Fibroblast of lung (primary cell): ENCODE measurements around the gene ITLN2. TPM values are rescaled to one million over a fixed set of nuclear protein-coding genes. Genes with fewer than 3 reads are reported as not detected.

Experiments used
- DNase-seq, 2 donors: peaks; one replicate each; pipeline versions ENCODE4 v3.0.0 to v3.0.0-alpha.2; 2010; ENCODE audit warnings: low read depth in 2 of 2
- H2AFZ ChIP-seq: 2 replicates; pipeline ENCODE4 v1.5.1; 2012; ENCODE audit warnings: low read length, control low read depth, inconsistent platforms
- H3K27ac ChIP-seq: 2 replicates; pipeline ENCODE4 v1.5.1; 2011; ENCODE audit warnings: low read length, control low read depth; ENCODE audit not compliant: insufficient read depth
- H3K27me3 ChIP-seq: 2 replicates; pipeline ENCODE4 v1.5.1; 2011; ENCODE audit warnings: mild to moderate bottlenecking, low read length; ENCODE audit not compliant: control insufficient read depth, insufficient read depth
- H3K36me3 ChIP-seq: 2 replicates; pipeline ENCODE4 v1.5.1; 2011; ENCODE audit warnings: low read length; ENCODE audit not compliant: control insufficient read depth, insufficient read depth
- H3K4me1 ChIP-seq: 2 replicates; pipeline ENCODE4 v1.5.1; 2011; ENCODE audit warnings: low read length; ENCODE audit not compliant: control insufficient read depth, insufficient read depth; ENCODE audit errors: extremely low read depth
- H3K4me2 ChIP-seq: 2 replicates; pipeline ENCODE4 v1.5.1; 2011; ENCODE audit warnings: low read length, control low read depth; ENCODE audit not compliant: insufficient read depth; ENCODE audit errors: extremely low read depth
- H3K4me3 ChIP-seq, 4 experiments: fragments of 200-600 bp in 1 of 4; sonication (generic) in 1 of 4; replicated peaks in 1 of 4; 2 replicates each; pipeline ENCODE4 v1.5.1; 2011 to 2016; ENCODE audit warnings: low read length in 4 of 4, low read depth in 3 of 4, mild to moderate bottlenecking in 3 of 4, control low read depth in 2 of 4, inconsistent platforms in 1 of 4, mixed read lengths in 1 of 4; ENCODE audit not compliant: insufficient read depth in 1 of 4; ENCODE audit errors: control extremely low read depth in 1 of 4
- H3K79me2 ChIP-seq: 2 replicates; pipeline ENCODE4 v1.5.1; 2012; ENCODE audit warnings: mild to moderate bottlenecking, low read length, inconsistent platforms; ENCODE audit not compliant: control insufficient read depth, insufficient read depth
- H3K9ac ChIP-seq: 2 replicates; pipeline ENCODE4 v1.5.1; 2011; ENCODE audit warnings: mild to moderate bottlenecking, low read length, control low read depth; ENCODE audit not compliant: insufficient read depth
- H3K9me3 ChIP-seq: 2 replicates; pipeline ENCODE4 v1.5.1; 2012; ENCODE audit warnings: low read depth, low read length; ENCODE audit not compliant: control insufficient read depth, insufficient read depth
- H4K20me1 ChIP-seq: 2 replicates; pipeline ENCODE4 v1.5.1; 2011; ENCODE audit warnings: low read length; ENCODE audit not compliant: control insufficient read depth, insufficient read depth; ENCODE audit errors: extremely low read depth
- EZH2 ChIP-seq: IDR thresholded peaks from 2 replicates; pipeline ENCODE4 v1.5.1; 2012; ENCODE audit warnings: low read length, control low read depth, mild to moderate bottlenecking; ENCODE audit errors: missing control alignments
- polyA plus RNA-seq, 2 donors: library from polyadenylated mRNA; depleted of rRNA in 1 of 2; stranded (reverse) in 1 of 2; unstranded in 1 of 2; fragments of >200 nt; gene quantifications; 2 replicates each; pipeline ENCODE4 v1.2.1, GENCODE V29; 2011 to 2012; ENCODE audit warnings: missing spikeins in 1 of 2
- total RNA-seq: library from RNA; depleted of rRNA; stranded (reverse); fragments of >200 nt; gene quantifications from 2 replicates; pipeline ENCODE4 v1.2.1, GENCODE V29; 2014
- TF ChIP-seq, protein P1 (sequence below), 2 donors: IDR thresholded peaks in 1 of 2; conservative IDR thresholded peaks in 1 of 2; 1 replicate in 1 of 2; 2 replicates in 1 of 2; pipeline ENCODE4 v1.5.1; 2011 to 2012; ENCODE audit warnings: low read length in 2 of 2, control low read depth in 1 of 2, inconsistent platforms in 1 of 2, low read depth in 1 of 2, mild to moderate bottlenecking in 1 of 2

ITLN2 gene
- total and polyA plus RNA-seq, 2 donors (not counting 1 experiment from before 2014, with no cell fraction given), result not detected

DNA sequence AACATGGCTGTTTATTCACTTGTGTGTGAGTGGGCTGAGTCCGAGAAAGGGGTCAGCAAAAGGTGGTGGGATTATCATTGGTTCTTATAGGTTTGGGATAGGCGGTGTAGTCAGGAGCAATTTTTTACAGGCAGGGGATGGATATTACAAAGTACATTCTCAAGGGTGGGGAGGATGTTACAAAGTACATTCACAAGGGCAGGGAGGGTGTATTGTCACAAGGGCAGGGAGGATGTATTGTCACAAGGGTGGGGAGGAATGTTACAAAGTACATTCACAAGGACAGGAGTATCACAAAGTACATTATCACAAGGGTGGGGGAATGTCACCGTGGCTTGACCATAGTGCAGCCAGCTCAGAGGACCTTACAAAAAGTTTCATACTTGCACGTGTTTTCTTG is 31.1 kb upstream of the ITLN2 start:
- Histone ChIP-seq H3K27ac (no peak overlapping the region), H3K79me2 (no peaks in the 10 kb centered on the region), H2AFZ (no peak overlapping the region), H3K4me2 (no peak overlapping the region), H3K27me3 (peaks cover 9% of the 10 kb centered on the region), H3K4me3 (no peak overlapping the region), H3K9ac (no peak overlapping the region), H3K4me1 (no peaks in the 10 kb centered on the region), H3K36me3 (no peaks in the 10 kb centered on the region), H4K20me1 (no peaks in the 10 kb centered on the region), H3K9me3 (no peaks in the 10 kb centered on the region)
- no peak for TF ChIP-seq EZH2
- TF ChIP-seq, protein P1, sequence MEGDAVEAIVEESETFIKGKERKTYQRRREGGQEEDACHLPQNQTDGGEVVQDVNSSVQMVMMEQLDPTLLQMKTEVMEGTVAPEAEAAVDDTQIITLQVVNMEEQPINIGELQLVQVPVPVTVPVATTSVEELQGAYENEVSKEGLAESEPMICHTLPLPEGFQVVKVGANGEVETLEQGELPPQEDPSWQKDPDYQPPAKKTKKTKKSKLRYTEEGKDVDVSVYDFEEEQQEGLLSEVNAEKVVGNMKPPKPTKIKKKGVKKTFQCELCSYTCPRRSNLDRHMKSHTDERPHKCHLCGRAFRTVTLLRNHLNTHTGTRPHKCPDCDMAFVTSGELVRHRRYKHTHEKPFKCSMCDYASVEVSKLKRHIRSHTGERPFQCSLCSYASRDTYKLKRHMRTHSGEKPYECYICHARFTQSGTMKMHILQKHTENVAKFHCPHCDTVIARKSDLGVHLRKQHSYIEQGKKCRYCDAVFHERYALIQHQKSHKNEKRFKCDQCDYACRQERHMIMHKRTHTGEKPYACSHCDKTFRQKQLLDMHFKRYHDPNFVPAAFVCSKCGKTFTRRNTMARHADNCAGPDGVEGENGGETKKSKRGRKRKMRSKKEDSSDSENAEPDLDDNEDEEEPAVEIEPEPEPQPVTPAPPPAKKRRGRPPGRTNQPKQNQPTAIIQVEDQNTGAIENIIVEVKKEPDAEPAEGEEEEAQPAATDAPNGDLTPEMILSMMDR (conservative IDR thresholded peaks at IDR 0.05 in 1 of 2, IDR thresholded peaks at IDR 0.05 in 1 of 2; ENCODE audit: low read depth in 1 of 2, low read length in 2 of 2), result no peak
- no peak for DNase-seq

DNA sequence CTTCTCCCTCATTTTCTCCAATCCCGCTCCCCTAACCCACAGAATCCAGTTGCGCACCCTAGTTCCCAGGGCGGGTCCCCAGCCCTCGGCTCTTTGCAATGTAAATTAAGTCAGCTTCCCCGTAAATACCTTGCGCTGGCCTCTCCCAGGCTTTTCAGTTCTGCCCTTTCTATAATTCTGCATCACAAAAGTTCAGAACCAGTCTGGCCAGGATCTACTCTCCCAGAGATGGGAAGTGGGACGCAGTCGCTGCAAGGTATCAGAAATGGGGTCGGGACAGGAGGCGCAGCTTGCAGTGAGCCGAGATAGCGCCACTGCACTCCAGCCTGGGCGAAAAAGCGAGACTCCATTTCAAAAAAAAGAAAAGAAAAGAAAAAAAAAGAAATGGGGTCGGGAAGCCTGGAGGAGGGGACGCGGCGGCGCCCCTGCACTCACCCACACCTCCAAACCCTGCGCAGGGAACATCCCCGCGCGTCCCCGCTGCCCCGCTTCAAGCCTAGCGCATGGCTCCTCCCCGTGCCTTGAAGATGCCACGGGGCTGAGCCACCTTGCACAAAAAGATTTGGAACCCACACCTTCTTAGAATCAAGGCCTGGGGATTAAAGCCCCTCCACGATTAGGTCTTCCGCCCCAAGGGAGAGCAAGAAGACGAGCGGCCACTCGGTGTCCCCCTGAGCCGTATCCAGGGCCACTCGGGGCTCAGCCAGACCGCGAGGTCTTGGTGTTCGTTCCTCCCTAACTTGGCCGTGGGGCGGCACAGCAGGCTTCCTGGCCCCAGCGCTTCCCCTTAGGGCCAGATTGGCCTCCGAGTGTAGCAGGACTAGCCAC is 27.2 kb upstream of the ITLN2 start:
- no peak for TF ChIP-seq EZH2
- TF ChIP-seq, protein P1 (conservative IDR thresholded peaks at IDR 0.05 in 1 of 2, IDR thresholded peaks at IDR 0.05 in 1 of 2; ENCODE audit: low read depth in 1 of 2, low read length in 2 of 2), result no peak
- H4K20me1 ChIP-seq, result no peaks in the 10 kb centered on the region
- H3K4me3 ChIP-seq, result no peak overlapping the region
- no peak for DNase-seq
- peaks cover 7% of the 10 kb centered on the region for H3K27me3 ChIP-seq
- H3K36me3 ChIP-seq, result no peaks in the 10 kb centered on the region
- H3K9me3 ChIP-seq, result no peaks in the 10 kb centered on the region
- H3K4me2 ChIP-seq, result no peak overlapping the region
- H3K9ac ChIP-seq, result no peak overlapping the region
- H3K27ac ChIP-seq, result no peak overlapping the region
- H3K79me2 ChIP-seq, result no peaks in the 10 kb centered on the region
- no peak overlapping the region for H2AFZ ChIP-seq
- no peaks in the 10 kb centered on the region for H3K4me1 ChIP-seq

DNA sequence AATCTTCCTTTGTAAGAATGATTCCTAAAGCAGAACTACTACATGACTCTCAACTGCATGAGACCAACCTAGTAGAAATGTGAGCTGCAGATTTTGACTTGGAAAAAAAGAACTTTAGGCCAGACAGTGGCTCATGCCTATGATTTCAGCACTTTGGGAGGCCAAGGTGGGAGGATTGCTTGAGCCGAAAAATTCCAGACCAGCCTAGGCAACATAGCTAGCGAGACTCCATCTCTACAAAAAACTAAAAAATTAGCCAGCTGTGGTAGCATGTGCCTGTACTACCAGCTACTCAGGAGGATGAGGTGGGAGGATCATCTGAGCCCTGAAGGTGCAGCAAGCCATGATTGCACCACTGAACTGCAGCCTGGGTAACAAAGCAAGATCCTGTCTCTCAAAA is 24.7 kb upstream of the ITLN2 start:
- no peak overlapping the region for H3K9ac ChIP-seq
- no peak overlapping the region for H2AFZ ChIP-seq
- no peaks in the 10 kb centered on the region for H4K20me1 ChIP-seq
- no peaks in the 10 kb centered on the region for H3K79me2 ChIP-seq
- H3K27ac ChIP-seq, result no peak overlapping the region
- H3K4me2 ChIP-seq, result no peak overlapping the region
- H3K4me1 ChIP-seq, result no peaks in the 10 kb centered on the region
- peaks cover 7% of the 10 kb centered on the region for H3K27me3 ChIP-seq
- no peak for DNase-seq
- H3K4me3 ChIP-seq, result no peak overlapping the region
- H3K36me3 ChIP-seq, result no peaks in the 10 kb centered on the region
- H3K9me3 ChIP-seq, result no peaks in the 10 kb centered on the region
- TF ChIP-seq EZH2, result no peak
- TF ChIP-seq, protein P1 (conservative IDR thresholded peaks at IDR 0.05 in 1 of 2, IDR thresholded peaks at IDR 0.05 in 1 of 2; ENCODE audit: low read depth in 1 of 2, low read length in 2 of 2), result no peak
